CD1c-positive myeloid dendritic cell (primary cell): ENCODE data around the gene ADAMTS18.
A peak's percentile ranks its signal among the peaks of the same experiment; 100 is the strongest.

Experiments used
- DNase-seq: peaks from one replicate; pipeline ENCODE4 v3.0.0-alpha.2; 2016; ENCODE audit errors: extremely low spot score

ADAMTS18 gene

GRCh38 chr16:77396461-77396860 lies 38.4 kb downstream of the ADAMTS18 start:
- no peak for DNase-seq

- no peak for DNase-seq
These were observed 40.1 kb downstream of the ADAMTS18 start for GRCh38 chr16:77394699-77395098.

- DNase-seq = no peak
These were observed 40.9 kb downstream of the ADAMTS18 start for GRCh38 chr16:77393955-77394354.

- DNase-seq = no peak
These were observed 47.0 kb downstream of the ADAMTS18 start for GRCh38 chr16:77387815-77388209.

- DNase-seq = no peak
These were observed 47.7 kb downstream of the ADAMTS18 start for GRCh38 chr16:77386831-77387814.

- DNase-seq = no peak
These were observed 49.4 kb downstream of the ADAMTS18 start for GRCh38 chr16:77385481-77385880.

- DNase-seq = no peak
These were observed 51.1 kb downstream of the ADAMTS18 start for GRCh38 chr16:77383606-77384187.

- peak; percentile 12 for DNase-seq
These were observed 58.5 kb downstream of the ADAMTS18 start for GRCh38 chr16:77376358-77376757.

- no peak for DNase-seq
These were observed 59.4 kb downstream of the ADAMTS18 start for GRCh38 chr16:77375396-77375795.

GRCh38 chr16:77374384-77374783 lies 60.5 kb downstream of the ADAMTS18 start:
- DNase-seq = no peak

- DNase-seq = no peak
These were observed 61.1 kb downstream of the ADAMTS18 start for GRCh38 chr16:77373726-77374125.

- DNase-seq = no peak
These were observed 70.1 kb downstream of the ADAMTS18 start for GRCh38 chr16:77364770-77365169.

GRCh38 chr16:77359065-77359502 lies 75.8 kb downstream of the ADAMTS18 start:
- DNase-seq = no peak

GRCh38 chr16:77353587-77354263 lies 81.1 kb downstream of the ADAMTS18 start:
- no peak for DNase-seq

- no peak for DNase-seq
These were observed 90.5 kb downstream of the ADAMTS18 start for GRCh38 chr16:77344341-77344740.

- DNase-seq = no peak
These were observed 98.2 kb downstream of the ADAMTS18 start for GRCh38 chr16:77336637-77337036.

GRCh38 chr16:77335652-77336234 lies 99.1 kb downstream of the ADAMTS18 start:
- DNase-seq = no peak

GRCh38 chr16:77332792-77333191 lies 102.0 kb downstream of the ADAMTS18 start:
- DNase-seq = no peak

GRCh38 chr16:77331802-77332586 lies 102.8 kb downstream of the ADAMTS18 start:
- DNase-seq = no peak

- DNase-seq = no peak
These were observed 103.8 kb downstream of the ADAMTS18 start for GRCh38 chr16:77331043-77331442.

- no peak for DNase-seq
These were observed 104.3 kb downstream of the ADAMTS18 start for GRCh38 chr16:77330332-77331042.
